Naive thymus-derived CD4-positive, alpha-beta T cell (primary cell): ENCODE data around the gene KIF26B. TPM values are rescaled to one million over a fixed set of nuclear protein-coding genes. Genes with fewer than 3 reads are reported as not detected.

Source experiments
- ATAC-seq: fragments of 150-1000 bp; cut with Tn5 transposase; 2 replicates; pipeline ENCODE4 v1.10.0; 2021; ENCODE audit warnings: mild to moderate bottlenecking, moderate library complexity
- CTCF ChIA-PET: fragments of 350-600 bp; sonication (Branson Sonifier 250); formaldehyde crosslinking; loops from one replicate; lab custom pipeline; 2021; ENCODE audit warnings: antibody characterized with exemption; lab: Charles Lee
- POLR2A ChIA-PET: fragments of 350-600 bp; sonication (Branson Sonifier 250); formaldehyde crosslinking; loops from one replicate; lab custom pipeline; 2021; ENCODE audit warnings: antibody characterized with exemption, inconsistent platforms; lab: Charles Lee
- DNase-seq, 9 donors: peaks; one replicate each; pipeline versions ENCODE4 v3.0.0 to v3.0.0-alpha.2; 2020 to 2022; ENCODE audit warnings: mixed read lengths in 1 of 9
- H3K27ac ChIP-seq: one replicate; pipeline ENCODE4 v1.7.0; 2013; ENCODE audit warnings: mild to moderate bottlenecking, low read depth, low read length, moderate library complexity
- H3K27me3 ChIP-seq, 2 donors: one replicate each; pipeline ENCODE4 v1.7.0; 2013; ENCODE audit warnings: low read length in 2 of 2, mild to moderate bottlenecking in 2 of 2, moderate library complexity in 2 of 2; ENCODE audit not compliant: control insufficient read depth in 2 of 2, insufficient read depth in 2 of 2
- H3K36me3 ChIP-seq, 3 experiments: 1 replicate in 2 of 3; 2 replicates in 1 of 3; pipeline ENCODE4 v1.7.0; 2013; ENCODE audit warnings: low read length in 3 of 3, mild to moderate bottlenecking in 3 of 3, moderate library complexity in 1 of 3; ENCODE audit not compliant: insufficient read depth in 3 of 3, control insufficient read depth in 2 of 3
- H3K4me1 ChIP-seq, 2 donors: one replicate each; pipeline ENCODE4 v1.7.0; 2013; ENCODE audit warnings: low read length in 2 of 2, mild to moderate bottlenecking in 2 of 2, moderate library complexity in 1 of 2; ENCODE audit not compliant: control insufficient read depth in 2 of 2, insufficient read depth in 2 of 2
- H3K4me3 ChIP-seq: 2 replicates; pipeline ENCODE4 v1.7.0; 2013; ENCODE audit warnings: mild to moderate bottlenecking, low read length
- H3K9me3 ChIP-seq, 3 experiments: 1 replicate in 2 of 3; 2 replicates in 1 of 3; pipeline ENCODE4 v1.7.0; 2013; ENCODE audit warnings: low read length in 3 of 3; ENCODE audit not compliant: control insufficient read depth in 2 of 3
- H3K27ac Mint-ChIP-seq, 9 donors: one replicate each; pipeline ENCODE4 v1.8.0; 2020 to 2022; ENCODE audit warnings: mixed read lengths in 9 of 9, mild to moderate bottlenecking in 8 of 9, moderate library complexity in 5 of 9, inconsistent platforms in 2 of 9
- H3K27me3 Mint-ChIP-seq, 5 donors: one replicate each; pipeline ENCODE4 v1.8.0; 2021 to 2022; ENCODE audit warnings: mixed read lengths in 5 of 5, mild to moderate bottlenecking in 1 of 5
- H3K36me3 Mint-ChIP-seq, 5 donors: one replicate each; pipeline ENCODE4 v1.8.0; 2020 to 2022; ENCODE audit warnings: mixed read lengths in 5 of 5, mild to moderate bottlenecking in 3 of 5, inconsistent platforms in 1 of 5
- H3K4me1 Mint-ChIP-seq, 7 donors: one replicate each; pipeline ENCODE4 v1.8.0; 2020 to 2022; ENCODE audit warnings: mixed read lengths in 7 of 7, mild to moderate bottlenecking in 3 of 7, inconsistent platforms in 1 of 7
- H3K4me3 Mint-ChIP-seq, 10 donors: one replicate each; pipeline ENCODE4 v1.8.0; 2020 to 2022; ENCODE audit warnings: mild to moderate bottlenecking in 10 of 10, mixed read lengths in 10 of 10, moderate library complexity in 6 of 10, inconsistent platforms in 2 of 10
- H3K9me3 Mint-ChIP-seq, 11 donors: one replicate each; pipeline ENCODE4 v1.8.0; 2020 to 2022; ENCODE audit warnings: mixed read lengths in 11 of 11, mild to moderate bottlenecking in 4 of 11, inconsistent platforms in 1 of 11, moderate library complexity in 1 of 11
- intact Hi-C, 2 donors: fragments of 100-400 bp; cut with micrococcal nuclease; formaldehyde crosslinking; loops; one replicate each; pipeline ENCODE4 v1.15.1; 2023
- polyA plus RNA-seq, 2 donors: library from polyadenylated mRNA; unstranded; fragments of 300-500 nt; fragmentation: Illumina TruSeq; gene quantifications; one replicate each; pipeline ENCODE4 v1.2.3, GENCODE V29; 2021
- total RNA-seq, 6 experiments: library from RNA in 5 of 6; stranded (reverse) in 5 of 6; gene quantifications; 1 replicate in 5 of 6; 2 replicates in 1 of 6; pipeline ENCODE4 v1.2.3 and lab custom pipeline; 2021 to 2026

Gene KIF26B
- total and polyA plus RNA-seq, 7 experiments from 2014 or later: 0.06 to 0.24 (median 0.21) TPM; not detected in 4

GRCh38 chr1:245690156-245690690, 535.4 kb downstream of the KIF26B start:
- Histone ChIP-seq H3K4me1 (no peaks in the 10 kb centered on the region), H3K9me3 (no peaks in the 10 kb centered on the region), H3K36me3 (no peaks in the 10 kb centered on the region), H3K27ac (no peak overlapping the region), H3K4me3 (no peak overlapping the region), H3K27me3 (no peaks in the 10 kb centered on the region)
- DNase-seq: no peak
- Mint-ChIP-seq H3K4me3 (no peak overlapping the region), H3K4me1 (no peaks in the 10 kb centered on the region), H3K27me3 (peaks cover 0 to 11% (median 4%) of the 10 kb centered on the region in 5 donors), H3K27ac (no peak overlapping the region), H3K36me3 (no peaks in the 10 kb centered on the region), H3K9me3 (peaks cover 0 to 8% (median 0%) of the 10 kb centered on the region in 11 donors)
- peak; percentile 44 for ATAC-seq
- intact Hi-C loops: no loop called here
- CTCF ChIA-PET: no interaction called here
- POLR2A ChIA-PET: no interaction called here

GRCh38 chr1:245690946-245691541, 536.3 kb downstream of the KIF26B start:
- H3K36me3 Mint-ChIP-seq: no peaks in the 10 kb centered on the region
- H3K36me3 ChIP-seq: no peaks in the 10 kb centered on the region
- no peaks in the 10 kb centered on the region for H3K4me1 Mint-ChIP-seq
- no peaks in the 10 kb centered on the region for H3K4me1 ChIP-seq
- DNase-seq (no peak), ATAC-seq (no peak)
- POLR2A ChIA-PET: no interaction called here
- no peak overlapping the region for H3K4me3 Mint-ChIP-seq
- H3K27ac Mint-ChIP-seq: no peak overlapping the region
- H3K27ac ChIP-seq: no peak overlapping the region
- CTCF ChIA-PET: no interaction called here
- H3K4me3 ChIP-seq: no peak overlapping the region
- intact Hi-C loops: no loop called here
- peaks cover 0 to 8% (median 0%) of the 10 kb centered on the region in 11 donors for H3K9me3 Mint-ChIP-seq
- peaks cover 0 to 11% (median 4%) of the 10 kb centered on the region in 5 donors for H3K27me3 Mint-ChIP-seq
- H3K9me3 ChIP-seq: no peaks in the 10 kb centered on the region
- H3K27me3 ChIP-seq: no peaks in the 10 kb centered on the region

- intact Hi-C loops: no loop called here
- no peak overlapping the region for H3K4me3 Mint-ChIP-seq
- H3K4me1 Mint-ChIP-seq: no peaks in the 10 kb centered on the region
- H3K36me3 Mint-ChIP-seq: no peaks in the 10 kb centered on the region
- Histone ChIP-seq H3K27ac (no peak overlapping the region), H3K36me3 (no peaks in the 10 kb centered on the region), H3K4me1 (no peaks in the 10 kb centered on the region), H3K9me3 (no peaks in the 10 kb centered on the region), H3K27me3 (no peaks in the 10 kb centered on the region), H3K4me3 (no peak overlapping the region)
- no peak overlapping the region for H3K27ac Mint-ChIP-seq
- ChIA-PET POLR2A (no interaction called here), CTCF (no interaction called here)
- peaks cover 0 to 11% (median 4%) of the 10 kb centered on the region in 5 donors for H3K27me3 Mint-ChIP-seq
- no peak for DNase-seq
- H3K9me3 Mint-ChIP-seq: peaks cover 0 to 8% (median 0%) of the 10 kb centered on the region in 11 donors
- ATAC-seq: no peak
Observed at GRCh38 chr1:245691897-245692296, 537.1 kb downstream of the KIF26B start.

GRCh38 chr1:245692318-245692717, 537.5 kb downstream of the KIF26B start:
- peaks cover 0 to 8% (median 0%) of the 10 kb centered on the region in 11 donors for H3K9me3 Mint-ChIP-seq
- no peaks in the 10 kb centered on the region for H3K36me3 Mint-ChIP-seq
- ATAC-seq (no peak), DNase-seq (no peak)
- Histone ChIP-seq H3K4me3 (no peak overlapping the region), H3K36me3 (no peaks in the 10 kb centered on the region), H3K9me3 (no peaks in the 10 kb centered on the region), H3K4me1 (no peaks in the 10 kb centered on the region), H3K27ac (no peak overlapping the region), H3K27me3 (no peaks in the 10 kb centered on the region)
- H3K27ac Mint-ChIP-seq: no peak overlapping the region
- no peaks in the 10 kb centered on the region for H3K4me1 Mint-ChIP-seq
- no peak overlapping the region for H3K4me3 Mint-ChIP-seq
- ChIA-PET POLR2A (no interaction called here), CTCF (no interaction called here)
- intact Hi-C loops: no loop called here
- peaks cover 0 to 11% (median 0%) of the 10 kb centered on the region in 5 donors for H3K27me3 Mint-ChIP-seq

- no peak overlapping the region for H3K27ac ChIP-seq
- H3K9me3 ChIP-seq: no peaks in the 10 kb centered on the region
- intact Hi-C loops: no loop called here
- Mint-ChIP-seq H3K27me3 (peaks cover 0 to 11% (median 0%) of the 10 kb centered on the region in 5 donors), H3K4me1 (no peaks in the 10 kb centered on the region), H3K36me3 (no peaks in the 10 kb centered on the region), H3K4me3 (no peak overlapping the region), H3K9me3 (peaks cover 0 to 8% (median 0%) of the 10 kb centered on the region in 11 donors), H3K27ac (no peak overlapping the region)
- H3K4me3 ChIP-seq: no peak overlapping the region
- H3K27me3 ChIP-seq: no peaks in the 10 kb centered on the region
- ATAC-seq (no peak), DNase-seq (no peak)
- H3K4me1 ChIP-seq: no peaks in the 10 kb centered on the region
- ChIA-PET CTCF (no interaction called here), POLR2A (no interaction called here)
- no peaks in the 10 kb centered on the region for H3K36me3 ChIP-seq
Observed at GRCh38 chr1:245693116-245693793, 538.5 kb downstream of the KIF26B start.

GRCh38 chr1:245693941-245694752, 539.4 kb downstream of the KIF26B start:
- POLR2A ChIA-PET: no interaction called here

More at GRCh38 chr1:245693941-245694752, 539.4 kb downstream of the KIF26B start:
- Mint-ChIP-seq H3K36me3 (peaks cover 0 to 6% (median 0%) of the 10 kb centered on the region in 5 donors), H3K9me3 (peaks cover 0 to 8% (median 0%) of the 10 kb centered on the region in 11 donors), H3K4me3 (no peak overlapping the region), H3K4me1 (no peaks in the 10 kb centered on the region), H3K27ac (peak overlapping the region in 1 of 9 donors; percentile 57), H3K27me3 (peaks cover 0 to 11% (median 0%) of the 10 kb centered on the region in 5 donors)
- intact Hi-C loops: no loop called here
- ATAC-seq (no peak), DNase-seq (no peak)
- Histone ChIP-seq H3K4me1 (no peaks in the 10 kb centered on the region), H3K27me3 (no peaks in the 10 kb centered on the region), H3K9me3 (no peaks in the 10 kb centered on the region), H3K4me3 (no peak overlapping the region), H3K27ac (no peak overlapping the region), H3K36me3 (no peaks in the 10 kb centered on the region)
- CTCF ChIA-PET: no interaction called here
